ENCODE results near the gene AP1M1. TPM values are rescaled to one million over a fixed set of nuclear protein-coding genes. Genes with fewer than 3 reads are reported as not detected.

AP1M1 gene
- total and polyA plus RNA-seq, 9 donors, result 28.4 to 81.7 (median 51.6) TPM

DNA sequence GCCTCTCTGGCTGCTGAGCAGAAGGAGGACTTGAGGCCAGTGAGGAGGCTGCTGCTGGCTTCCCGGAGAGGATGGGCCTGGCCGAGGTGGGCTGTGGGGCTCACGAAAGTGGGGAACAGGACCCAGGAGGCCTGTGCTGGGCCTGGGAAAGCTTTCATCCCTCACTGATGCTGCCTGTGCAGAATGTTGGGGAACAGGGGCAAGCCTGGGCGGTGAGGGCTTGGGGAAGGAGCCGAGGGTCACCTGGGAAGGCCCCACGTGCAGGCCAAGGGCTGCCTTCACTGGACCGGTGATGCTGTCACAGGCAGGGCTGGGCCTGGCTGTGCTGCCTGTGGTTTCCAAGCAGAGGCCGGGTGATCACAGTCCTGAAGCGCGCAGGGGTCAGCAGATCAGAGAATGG lies 9.4 kb downstream of the AP1M1 start:
- Histone ChIP-seq H3K4me3 (no peak overlapping the region), H3K27ac (no peak overlapping the region), H3K4me1 (ENCODE audit: insufficient read depth) (peaks cover 2% of the 10 kb centered on the region), H3K9me3 (peaks cover 0 to 4% of the 10 kb centered on the region in 2 donors), H3K27me3 (no peaks in the 10 kb centered on the region), H3K36me3 (no peaks in the 10 kb centered on the region)
- TF ChIP-seq, protein P1, sequence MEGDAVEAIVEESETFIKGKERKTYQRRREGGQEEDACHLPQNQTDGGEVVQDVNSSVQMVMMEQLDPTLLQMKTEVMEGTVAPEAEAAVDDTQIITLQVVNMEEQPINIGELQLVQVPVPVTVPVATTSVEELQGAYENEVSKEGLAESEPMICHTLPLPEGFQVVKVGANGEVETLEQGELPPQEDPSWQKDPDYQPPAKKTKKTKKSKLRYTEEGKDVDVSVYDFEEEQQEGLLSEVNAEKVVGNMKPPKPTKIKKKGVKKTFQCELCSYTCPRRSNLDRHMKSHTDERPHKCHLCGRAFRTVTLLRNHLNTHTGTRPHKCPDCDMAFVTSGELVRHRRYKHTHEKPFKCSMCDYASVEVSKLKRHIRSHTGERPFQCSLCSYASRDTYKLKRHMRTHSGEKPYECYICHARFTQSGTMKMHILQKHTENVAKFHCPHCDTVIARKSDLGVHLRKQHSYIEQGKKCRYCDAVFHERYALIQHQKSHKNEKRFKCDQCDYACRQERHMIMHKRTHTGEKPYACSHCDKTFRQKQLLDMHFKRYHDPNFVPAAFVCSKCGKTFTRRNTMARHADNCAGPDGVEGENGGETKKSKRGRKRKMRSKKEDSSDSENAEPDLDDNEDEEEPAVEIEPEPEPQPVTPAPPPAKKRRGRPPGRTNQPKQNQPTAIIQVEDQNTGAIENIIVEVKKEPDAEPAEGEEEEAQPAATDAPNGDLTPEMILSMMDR (IDR thresholded peaks at IDR 0.05), result no peak
- no peak for TF ChIP-seq EP300 (IDR thresholded peaks at IDR 0.05)
- no peak for TF ChIP-seq POLR2A (IDR thresholded peaks at IDR 0.05)
- intact Hi-C loops (cut with DNase I), result no loop called here
- WGBS, 3 donors, result 82 to 91% (median 87%) methylated on average over 10 of the region's 10 CpGs
- no peak for DNase-seq

DNA sequence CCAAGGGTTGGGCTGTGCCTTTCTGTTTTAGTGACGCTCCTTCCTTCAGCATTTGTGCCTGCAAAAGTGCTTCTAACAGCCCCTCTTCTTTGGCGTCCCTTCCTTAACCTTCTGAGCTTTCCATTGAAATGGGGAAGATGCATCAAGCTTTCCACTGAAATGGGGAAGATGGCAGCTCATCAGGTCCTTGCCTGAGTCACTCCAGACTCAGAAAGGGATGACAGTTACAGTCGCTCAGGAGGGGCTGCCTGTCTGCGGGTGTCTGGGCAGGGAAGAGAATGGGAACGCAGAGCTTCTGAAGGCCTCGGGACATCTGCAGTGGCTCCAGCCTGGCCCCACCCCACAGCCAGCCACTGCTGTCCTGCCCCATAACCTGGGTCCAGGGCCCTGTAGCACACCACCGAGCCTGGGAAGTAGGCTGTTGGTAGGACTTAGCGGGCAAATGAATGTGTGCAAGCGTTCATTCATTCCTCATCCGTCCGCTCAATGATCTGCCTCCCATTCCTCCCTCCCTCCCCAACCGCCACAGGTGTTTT lies 9.8 kb downstream of the AP1M1 start:
- peaks cover 2% of the 10 kb centered on the region for H3K4me1 ChIP-seq (ENCODE audit: insufficient read depth)
- DNase-seq, result no peak
- H3K9me3 ChIP-seq, result peaks cover 0 to 4% of the 10 kb centered on the region in 2 donors
- no peaks in the 10 kb centered on the region for H3K36me3 ChIP-seq
- 86 to 91% (median 88%) methylated on average over 12 of the region's 12 CpGs for WGBS, 3 donors
- no peaks in the 10 kb centered on the region for H3K27me3 ChIP-seq
- TF ChIP-seq EP300 (IDR thresholded peaks at IDR 0.05), result no peak
- TF ChIP-seq POLR2A (IDR thresholded peaks at IDR 0.05), result no peak
- TF ChIP-seq, protein P1 (IDR thresholded peaks at IDR 0.05), result no peak
- intact Hi-C loops (cut with DNase I), result no loop called here
- H3K27ac ChIP-seq, result no peak overlapping the region
- no peak overlapping the region for H3K4me3 ChIP-seq

DNA sequence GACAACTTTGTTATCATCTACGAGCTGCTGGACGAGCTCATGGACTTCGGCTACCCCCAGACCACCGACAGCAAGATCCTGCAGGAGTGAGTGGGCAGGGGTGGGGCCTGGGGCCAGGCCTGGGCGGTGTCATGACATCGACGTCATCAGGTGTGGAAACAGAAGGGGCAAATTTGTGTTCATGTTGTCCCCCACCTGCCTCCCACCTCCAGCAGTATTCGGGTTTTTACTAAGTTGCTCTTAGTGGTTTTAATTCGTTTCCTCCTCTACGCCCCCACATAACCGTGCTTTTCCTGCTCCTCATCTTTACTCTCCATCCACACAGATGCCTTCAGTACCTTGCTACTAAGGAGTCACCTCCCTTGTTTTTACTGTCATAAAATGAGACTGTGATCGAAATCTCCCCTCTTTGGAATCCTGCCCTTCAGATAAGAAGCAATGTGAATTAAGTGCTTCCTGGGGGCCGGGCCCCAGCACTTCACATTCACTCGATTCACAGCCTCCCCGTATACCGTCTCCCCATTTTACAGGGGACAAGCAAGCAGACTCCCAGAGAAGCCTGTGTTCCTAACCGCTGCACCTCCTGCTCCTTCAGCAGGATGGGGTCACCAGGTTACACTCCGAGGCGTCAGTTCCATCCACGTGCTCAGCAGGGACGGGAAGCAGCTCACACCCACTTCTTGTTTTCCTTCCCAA lies 10.5 kb downstream of the AP1M1 start:
- Histone ChIP-seq H3K9me3 (peaks cover 0 to 4% of the 10 kb centered on the region in 2 donors), H3K27ac (no peak overlapping the region), H3K36me3 (no peaks in the 10 kb centered on the region), H3K4me1 (ENCODE audit: insufficient read depth) (peaks cover 2% of the 10 kb centered on the region), H3K27me3 (no peaks in the 10 kb centered on the region), H3K4me3 (no peak overlapping the region)
- 74 to 79% (median 77%) methylated on average over 21 of the region's 21 CpGs for WGBS, 3 donors
- no peak for DNase-seq
- TF ChIP-seq EP300 (IDR thresholded peaks at IDR 0.05), result no peak
- TF ChIP-seq, protein P1 (IDR thresholded peaks at IDR 0.05), result no peak
- no peak for TF ChIP-seq POLR2A (IDR thresholded peaks at IDR 0.05)
- intact Hi-C loops (cut with DNase I), result no loop called here

DNA sequence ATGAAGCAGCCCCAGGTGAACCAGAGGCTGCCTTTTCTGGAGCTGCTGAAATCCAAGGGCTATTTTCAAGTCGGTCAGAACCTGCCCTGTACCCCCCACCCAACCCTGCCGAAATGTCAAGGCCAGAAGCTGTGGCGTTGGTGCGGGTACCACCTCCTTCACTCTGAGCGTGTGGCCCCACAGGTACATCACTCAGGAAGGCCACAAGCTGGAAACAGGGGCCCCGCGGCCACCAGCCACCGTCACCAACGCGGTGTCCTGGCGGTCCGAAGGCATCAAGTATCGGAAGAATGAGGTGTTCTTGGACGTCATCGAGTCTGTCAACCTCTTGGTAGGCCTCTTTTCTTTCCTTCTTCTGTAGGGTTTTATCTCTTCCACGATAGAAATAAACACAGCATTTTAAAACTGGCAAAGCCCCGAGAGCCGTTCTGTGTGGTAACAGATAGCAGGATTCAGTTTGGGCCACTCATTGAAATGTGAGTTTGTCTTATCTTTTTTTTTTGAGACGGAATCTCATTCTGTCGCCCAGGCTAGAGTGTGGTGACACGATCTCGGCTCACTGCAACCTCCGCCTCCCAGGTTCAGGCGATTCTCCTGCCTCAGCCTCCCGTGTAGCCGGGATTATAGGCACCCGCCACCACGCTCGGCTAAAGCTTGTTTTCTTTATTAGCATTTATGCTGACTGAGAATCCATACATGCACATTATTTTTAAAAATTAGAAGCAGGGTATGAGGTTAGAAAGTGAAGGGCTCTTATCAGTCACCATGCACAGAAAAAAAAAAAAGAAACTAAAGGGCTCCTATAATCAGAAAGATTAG lies 11.3 kb downstream of the AP1M1 start:
- Histone ChIP-seq H3K36me3 (no peaks in the 10 kb centered on the region), H3K4me1 (ENCODE audit: insufficient read depth) (peaks cover 2% of the 10 kb centered on the region), H3K4me3 (no peak overlapping the region), H3K9me3 (peaks cover 0 to 4% of the 10 kb centered on the region in 2 donors), H3K27ac (no peak overlapping the region), H3K27me3 (no peaks in the 10 kb centered on the region)
- intact Hi-C loops (cut with DNase I), result no loop called here
- WGBS, 3 donors, result 87 to 92% (median 90%) methylated on average over 29 of the region's 29 CpGs
- TF ChIP-seq, protein P1 (IDR thresholded peaks at IDR 0.05), result no peak
- TF ChIP-seq EP300 (IDR thresholded peaks at IDR 0.05), result no peak
- no peak for TF ChIP-seq POLR2A (IDR thresholded peaks at IDR 0.05)
- DNase-seq, result no peak
